ENCODE measurements around the gene TNN. TPM values are rescaled to one million over a fixed set of nuclear protein-coding genes. Genes with fewer than 3 reads are reported as not detected.

The TNN gene
- total and polyA plus RNA-seq, 2 experiments from 2014 or later, result 0.18 to 0.31 TPM

DNA sequence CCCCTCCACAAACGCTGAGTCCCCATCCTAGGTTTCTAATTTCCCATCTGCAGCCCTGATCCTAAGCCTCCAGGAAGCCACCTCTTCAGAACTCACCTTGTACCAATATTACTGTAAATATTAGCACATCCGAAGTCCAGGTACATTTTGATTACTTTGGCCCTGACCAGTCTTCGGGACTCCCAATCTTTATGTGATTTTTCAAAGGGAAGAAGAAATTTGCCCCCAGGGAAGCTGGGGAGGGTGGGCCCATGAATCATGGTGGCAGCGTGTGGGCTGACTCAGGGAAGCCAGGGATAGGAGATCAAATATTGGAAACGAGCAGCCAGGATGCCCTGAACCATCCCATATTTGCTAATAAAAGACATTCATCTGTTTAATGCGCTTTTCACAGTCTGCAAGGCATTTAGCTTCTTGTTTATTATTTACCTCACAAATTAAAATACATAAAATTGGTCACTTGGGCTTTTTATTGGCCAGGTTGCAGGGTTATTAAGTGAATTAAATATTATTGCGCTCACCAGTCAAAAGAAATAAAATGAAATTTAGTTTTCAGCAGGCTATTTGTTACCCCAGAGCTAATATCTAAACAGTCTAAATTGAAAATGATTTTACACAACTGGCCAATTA lies 78.4 kb downstream of the TNN start:
- H3K36me3 ChIP-seq (ENCODE audit: insufficient read depth), result no peaks in the 10 kb centered on the region
- H3K4me1 Mint-ChIP-seq, result peaks cover 23% of the 10 kb centered on the region

More for the DNA sequence above, 78.4 kb downstream of the TNN start:
- Histone ChIP-seq H3K27ac (ENCODE audit: low read depth) (no peak overlapping the region), H4K20me1 (replicated peaks; ENCODE audit: insufficient read depth) (no peaks in the 10 kb centered on the region), H3K27me3 (ENCODE audit: insufficient read depth) (peaks cover under 1% of the 10 kb centered on the region; the same call in 1 of the 2 replicates), H3K79me2 (replicated peaks; ENCODE audit: insufficient read depth) (no peaks in the 10 kb centered on the region), H3K9me2 (ENCODE audit: insufficient read depth) (no peaks in the 10 kb centered on the region), H3K4me2 (no peak overlapping the region), H3F3A (replicated peaks; ENCODE audit: low read depth) (no peaks in the 10 kb centered on the region), H2AFZ (peak overlapping the region; percentile 45; the same call in 1 of the 2 replicates), H3K4me3 (no peak overlapping the region), H3K4me1 (ENCODE audit: insufficient read depth) (peaks cover 21% of the 10 kb centered on the region)
- Mint-ChIP-seq H3K27ac (no peak overlapping the region), H3K36me3 (ENCODE audit: low read depth) (no peaks in the 10 kb centered on the region; the same call in 2 of the 3 replicates), H3K27me3 (ENCODE audit: insufficient read depth, low read depth, poor library complexity) (peaks cover 12% of the 10 kb centered on the region), H3K9me3 (peaks cover 2% of the 10 kb centered on the region), H3K4me3 (no peak overlapping the region)
- ATAC-seq (no peak), DNase-seq (ENCODE audit: low spot score) (no peak)
- TF ChIP-seq CREB1 (CRISPR knock-in tag; IDR thresholded peaks at IDR 0.05; ENCODE audit: low read depth) (no peak), NANOG (IDR thresholded peaks at IDR 0.05; ENCODE audit: borderline replicate concordance) (no peak), ZNF331 (CRISPR knock-in tag; IDR thresholded peaks at IDR 0.05; ENCODE audit: low read depth) (no peak), ZNF114 (CRISPR knock-in tag; IDR thresholded peaks at IDR 0.05) (no peak), EZH2phosphoT487 (IDR thresholded peaks at IDR 0.05; ENCODE audit: unreplicated experiment) (no peak), EZH2 (IDR thresholded peaks at IDR 0.05; ENCODE audit: low read depth, unreplicated experiment) (no peak), JUNB (IDR thresholded peaks at IDR 0.05; ENCODE audit: unreplicated experiment) (no peak), STAT1 (IDR thresholded peaks at IDR 0.05; ENCODE audit: unreplicated experiment) (no peak), POLR2AphosphoS5 (IDR thresholded peaks at IDR 0.05; ENCODE audit: low read depth) (no peak)
- TF ChIP-seq, protein P1, sequence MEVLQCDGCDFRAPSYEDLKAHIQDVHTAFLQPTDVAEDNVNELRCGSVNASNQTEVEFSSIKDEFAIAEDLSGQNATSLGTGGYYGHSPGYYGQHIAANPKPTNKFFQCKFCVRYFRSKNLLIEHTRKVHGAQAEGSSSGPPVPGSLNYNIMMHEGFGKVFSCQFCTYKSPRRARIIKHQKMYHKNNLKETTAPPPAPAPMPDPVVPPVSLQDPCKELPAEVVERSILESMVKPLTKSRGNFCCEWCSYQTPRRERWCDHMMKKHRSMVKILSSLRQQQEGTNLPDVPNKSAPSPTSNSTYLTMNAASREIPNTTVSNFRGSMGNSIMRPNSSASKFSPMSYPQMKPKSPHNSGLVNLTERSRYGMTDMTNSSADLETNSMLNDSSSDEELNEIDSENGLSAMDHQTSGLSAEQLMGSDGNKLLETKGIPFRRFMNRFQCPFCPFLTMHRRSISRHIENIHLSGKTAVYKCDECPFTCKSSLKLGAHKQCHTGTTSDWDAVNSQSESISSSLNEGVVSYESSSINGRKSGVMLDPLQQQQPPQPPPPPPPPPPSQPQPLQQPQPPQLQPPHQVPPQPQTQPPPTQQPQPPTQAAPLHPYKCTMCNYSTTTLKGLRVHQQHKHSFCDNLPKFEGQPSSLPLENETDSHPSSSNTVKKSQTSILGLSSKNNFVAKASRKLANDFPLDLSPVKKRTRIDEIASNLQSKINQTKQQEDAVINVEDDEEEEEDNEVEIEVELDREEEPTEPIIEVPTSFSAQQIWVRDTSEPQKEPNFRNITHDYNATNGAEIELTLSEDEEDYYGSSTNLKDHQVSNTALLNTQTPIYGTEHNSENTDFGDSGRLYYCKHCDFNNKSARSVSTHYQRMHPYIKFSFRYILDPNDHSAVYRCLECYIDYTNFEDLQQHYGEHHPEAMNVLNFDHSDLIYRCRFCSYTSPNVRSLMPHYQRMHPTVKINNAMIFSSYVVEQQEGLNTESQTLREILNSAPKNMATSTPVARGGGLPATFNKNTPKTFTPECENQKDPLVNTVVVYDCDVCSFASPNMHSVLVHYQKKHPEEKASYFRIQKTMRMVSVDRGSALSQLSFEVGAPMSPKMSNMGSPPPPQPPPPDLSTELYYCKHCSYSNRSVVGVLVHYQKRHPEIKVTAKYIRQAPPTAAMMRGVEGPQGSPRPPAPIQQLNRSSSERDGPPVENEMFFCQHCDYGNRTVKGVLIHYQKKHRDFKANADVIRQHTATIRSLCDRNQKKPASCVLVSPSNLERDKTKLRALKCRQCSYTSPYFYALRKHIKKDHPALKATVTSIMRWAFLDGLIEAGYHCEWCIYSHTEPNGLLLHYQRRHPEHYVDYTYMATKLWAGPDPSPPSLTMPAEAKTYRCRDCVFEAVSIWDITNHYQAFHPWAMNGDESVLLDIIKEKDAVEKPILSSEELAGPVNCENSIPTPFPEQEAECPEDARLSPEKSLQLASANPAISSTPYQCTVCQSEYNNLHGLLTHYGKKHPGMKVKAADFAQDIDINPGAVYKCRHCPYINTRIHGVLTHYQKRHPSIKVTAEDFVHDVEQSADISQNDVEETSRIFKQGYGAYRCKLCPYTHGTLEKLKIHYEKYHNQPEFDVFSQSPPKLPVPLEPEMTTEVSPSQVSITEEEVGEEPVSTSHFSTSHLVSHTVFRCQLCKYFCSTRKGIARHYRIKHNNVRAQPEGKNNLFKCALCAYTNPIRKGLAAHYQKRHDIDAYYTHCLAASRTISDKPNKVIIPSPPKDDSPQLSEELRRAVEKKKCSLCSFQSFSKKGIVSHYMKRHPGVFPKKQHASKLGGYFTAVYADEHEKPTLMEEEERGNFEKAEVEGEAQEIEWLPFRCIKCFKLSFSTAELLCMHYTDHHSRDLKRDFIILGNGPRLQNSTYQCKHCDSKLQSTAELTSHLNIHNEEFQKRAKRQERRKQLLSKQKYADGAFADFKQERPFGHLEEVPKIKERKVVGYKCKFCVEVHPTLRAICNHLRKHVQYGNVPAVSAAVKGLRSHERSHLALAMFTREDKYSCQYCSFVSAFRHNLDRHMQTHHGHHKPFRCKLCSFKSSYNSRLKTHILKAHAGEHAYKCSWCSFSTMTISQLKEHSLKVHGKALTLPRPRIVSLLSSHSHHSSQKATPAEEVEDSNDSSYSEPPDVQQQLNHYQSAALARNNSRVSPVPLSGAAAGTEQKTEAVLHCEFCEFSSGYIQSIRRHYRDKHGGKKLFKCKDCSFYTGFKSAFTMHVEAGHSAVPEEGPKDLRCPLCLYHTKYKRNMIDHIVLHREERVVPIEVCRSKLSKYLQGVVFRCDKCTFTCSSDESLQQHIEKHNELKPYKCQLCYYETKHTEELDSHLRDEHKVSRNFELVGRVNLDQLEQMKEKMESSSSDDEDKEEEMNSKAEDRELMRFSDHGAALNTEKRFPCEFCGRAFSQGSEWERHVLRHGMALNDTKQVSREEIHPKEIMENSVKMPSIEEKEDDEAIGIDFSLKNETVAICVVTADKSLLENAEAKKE (CRISPR knock-in tag; IDR thresholded peaks at IDR 0.05), result no peak
- TF ChIP-seq, protein P2, sequence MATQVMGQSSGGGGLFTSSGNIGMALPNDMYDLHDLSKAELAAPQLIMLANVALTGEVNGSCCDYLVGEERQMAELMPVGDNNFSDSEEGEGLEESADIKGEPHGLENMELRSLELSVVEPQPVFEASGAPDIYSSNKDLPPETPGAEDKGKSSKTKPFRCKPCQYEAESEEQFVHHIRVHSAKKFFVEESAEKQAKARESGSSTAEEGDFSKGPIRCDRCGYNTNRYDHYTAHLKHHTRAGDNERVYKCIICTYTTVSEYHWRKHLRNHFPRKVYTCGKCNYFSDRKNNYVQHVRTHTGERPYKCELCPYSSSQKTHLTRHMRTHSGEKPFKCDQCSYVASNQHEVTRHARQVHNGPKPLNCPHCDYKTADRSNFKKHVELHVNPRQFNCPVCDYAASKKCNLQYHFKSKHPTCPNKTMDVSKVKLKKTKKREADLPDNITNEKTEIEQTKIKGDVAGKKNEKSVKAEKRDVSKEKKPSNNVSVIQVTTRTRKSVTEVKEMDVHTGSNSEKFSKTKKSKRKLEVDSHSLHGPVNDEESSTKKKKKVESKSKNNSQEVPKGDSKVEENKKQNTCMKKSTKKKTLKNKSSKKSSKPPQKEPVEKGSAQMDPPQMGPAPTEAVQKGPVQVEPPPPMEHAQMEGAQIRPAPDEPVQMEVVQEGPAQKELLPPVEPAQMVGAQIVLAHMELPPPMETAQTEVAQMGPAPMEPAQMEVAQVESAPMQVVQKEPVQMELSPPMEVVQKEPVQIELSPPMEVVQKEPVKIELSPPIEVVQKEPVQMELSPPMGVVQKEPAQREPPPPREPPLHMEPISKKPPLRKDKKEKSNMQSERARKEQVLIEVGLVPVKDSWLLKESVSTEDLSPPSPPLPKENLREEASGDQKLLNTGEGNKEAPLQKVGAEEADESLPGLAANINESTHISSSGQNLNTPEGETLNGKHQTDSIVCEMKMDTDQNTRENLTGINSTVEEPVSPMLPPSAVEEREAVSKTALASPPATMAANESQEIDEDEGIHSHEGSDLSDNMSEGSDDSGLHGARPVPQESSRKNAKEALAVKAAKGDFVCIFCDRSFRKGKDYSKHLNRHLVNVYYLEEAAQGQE (IDR thresholded peaks at IDR 0.05; ENCODE audit: unreplicated experiment), result no peak
- TF ChIP-seq, protein P3, sequence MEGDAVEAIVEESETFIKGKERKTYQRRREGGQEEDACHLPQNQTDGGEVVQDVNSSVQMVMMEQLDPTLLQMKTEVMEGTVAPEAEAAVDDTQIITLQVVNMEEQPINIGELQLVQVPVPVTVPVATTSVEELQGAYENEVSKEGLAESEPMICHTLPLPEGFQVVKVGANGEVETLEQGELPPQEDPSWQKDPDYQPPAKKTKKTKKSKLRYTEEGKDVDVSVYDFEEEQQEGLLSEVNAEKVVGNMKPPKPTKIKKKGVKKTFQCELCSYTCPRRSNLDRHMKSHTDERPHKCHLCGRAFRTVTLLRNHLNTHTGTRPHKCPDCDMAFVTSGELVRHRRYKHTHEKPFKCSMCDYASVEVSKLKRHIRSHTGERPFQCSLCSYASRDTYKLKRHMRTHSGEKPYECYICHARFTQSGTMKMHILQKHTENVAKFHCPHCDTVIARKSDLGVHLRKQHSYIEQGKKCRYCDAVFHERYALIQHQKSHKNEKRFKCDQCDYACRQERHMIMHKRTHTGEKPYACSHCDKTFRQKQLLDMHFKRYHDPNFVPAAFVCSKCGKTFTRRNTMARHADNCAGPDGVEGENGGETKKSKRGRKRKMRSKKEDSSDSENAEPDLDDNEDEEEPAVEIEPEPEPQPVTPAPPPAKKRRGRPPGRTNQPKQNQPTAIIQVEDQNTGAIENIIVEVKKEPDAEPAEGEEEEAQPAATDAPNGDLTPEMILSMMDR (conservative IDR thresholded peaks at IDR 0.05; ENCODE audit: low read depth in 2 of 2), result no peak
- TF ChIP-seq, protein P4, sequence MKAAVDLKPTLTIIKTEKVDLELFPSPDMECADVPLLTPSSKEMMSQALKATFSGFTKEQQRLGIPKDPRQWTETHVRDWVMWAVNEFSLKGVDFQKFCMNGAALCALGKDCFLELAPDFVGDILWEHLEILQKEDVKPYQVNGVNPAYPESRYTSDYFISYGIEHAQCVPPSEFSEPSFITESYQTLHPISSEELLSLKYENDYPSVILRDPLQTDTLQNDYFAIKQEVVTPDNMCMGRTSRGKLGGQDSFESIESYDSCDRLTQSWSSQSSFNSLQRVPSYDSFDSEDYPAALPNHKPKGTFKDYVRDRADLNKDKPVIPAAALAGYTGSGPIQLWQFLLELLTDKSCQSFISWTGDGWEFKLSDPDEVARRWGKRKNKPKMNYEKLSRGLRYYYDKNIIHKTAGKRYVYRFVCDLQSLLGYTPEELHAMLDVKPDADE (IDR thresholded peaks at IDR 0.05), result no peak

All from GM23338 (cell line).